Measurements from ENCODE around the gene RNF157. TPM values are rescaled to one million over a fixed set of nuclear protein-coding genes. Genes with fewer than 3 reads are reported as not detected.
A peak's percentile ranks its signal among the peaks of the same experiment; 100 is the strongest.

RNF157 gene
- total and polyA plus RNA-seq, 9 of the 15 experiments (the other 6 are each of a cell fraction or from before 2014, with no cell fraction given) = 8.1 to 31.7 (median 20.8) TPM

DNA sequence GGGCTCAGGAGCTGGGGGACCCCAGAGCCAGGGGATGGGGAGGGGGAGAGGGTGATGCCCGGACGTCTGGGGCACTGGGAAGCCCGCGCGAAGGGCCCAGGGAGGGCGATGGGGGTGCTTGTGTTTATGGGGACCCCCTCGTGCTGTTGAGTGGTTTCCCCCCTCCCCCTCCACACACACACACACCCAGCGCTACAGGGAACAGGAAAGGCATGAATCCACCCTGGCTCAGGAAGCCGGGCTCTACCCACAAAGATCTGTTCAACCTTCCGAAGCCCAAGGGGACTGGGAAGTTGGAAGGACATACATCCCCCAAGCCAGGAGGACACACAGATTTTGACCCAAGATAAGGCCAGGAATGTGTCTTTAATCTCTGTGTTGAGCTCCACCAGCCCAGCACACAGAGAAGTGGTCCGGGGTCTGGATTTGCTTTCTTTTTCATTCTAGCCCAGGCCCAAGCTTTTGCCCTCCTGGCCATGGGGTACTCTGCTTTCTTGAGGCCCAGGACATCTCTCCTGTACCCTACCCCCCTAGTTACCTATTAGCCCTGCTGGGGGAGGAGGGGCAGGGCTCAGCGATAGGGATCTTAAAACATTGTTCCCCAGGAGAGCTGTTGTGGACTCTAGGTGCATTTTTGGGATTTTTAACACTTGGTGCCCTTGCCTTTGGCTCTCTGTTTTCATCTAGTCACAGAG is 26.1 kb upstream of the RNF157 start (continued):
- TF ChIP-seq, protein P1, sequence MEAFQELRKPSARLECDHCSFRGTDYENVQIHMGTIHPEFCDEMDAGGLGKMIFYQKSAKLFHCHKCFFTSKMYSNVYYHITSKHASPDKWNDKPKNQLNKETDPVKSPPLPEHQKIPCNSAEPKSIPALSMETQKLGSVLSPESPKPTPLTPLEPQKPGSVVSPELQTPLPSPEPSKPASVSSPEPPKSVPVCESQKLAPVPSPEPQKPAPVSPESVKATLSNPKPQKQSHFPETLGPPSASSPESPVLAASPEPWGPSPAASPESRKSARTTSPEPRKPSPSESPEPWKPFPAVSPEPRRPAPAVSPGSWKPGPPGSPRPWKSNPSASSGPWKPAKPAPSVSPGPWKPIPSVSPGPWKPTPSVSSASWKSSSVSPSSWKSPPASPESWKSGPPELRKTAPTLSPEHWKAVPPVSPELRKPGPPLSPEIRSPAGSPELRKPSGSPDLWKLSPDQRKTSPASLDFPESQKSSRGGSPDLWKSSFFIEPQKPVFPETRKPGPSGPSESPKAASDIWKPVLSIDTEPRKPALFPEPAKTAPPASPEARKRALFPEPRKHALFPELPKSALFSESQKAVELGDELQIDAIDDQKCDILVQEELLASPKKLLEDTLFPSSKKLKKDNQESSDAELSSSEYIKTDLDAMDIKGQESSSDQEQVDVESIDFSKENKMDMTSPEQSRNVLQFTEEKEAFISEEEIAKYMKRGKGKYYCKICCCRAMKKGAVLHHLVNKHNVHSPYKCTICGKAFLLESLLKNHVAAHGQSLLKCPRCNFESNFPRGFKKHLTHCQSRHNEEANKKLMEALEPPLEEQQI (IDR thresholded peaks at IDR 0.05) = no peak
- TF ChIP-seq TEAD1 (CRISPR knock-in tag; IDR thresholded peaks at IDR 0.05) (peak; percentile 14 to 73; a peak in 2 of 4 replicates), GTF2F1 (IDR thresholded peaks at IDR 0.05; ENCODE audit: low read depth, low read length) (no peak), CBFB (CRISPR knock-in tag; IDR thresholded peaks at IDR 0.05) (no peak), SMAD1 (IDR thresholded peaks at IDR 0.05; ENCODE audit: low read depth, low read length, partially characterized antibody) (no peak), ZNF143 (CRISPR knock-in tag; IDR thresholded peaks at IDR 0.05) (peak; percentile 31; the same call in 1 of the 2 replicates), TRIM28 (IDR thresholded peaks at IDR 0.05) (no peak), ZNF584 (CRISPR knock-in tag; IDR thresholded peaks at IDR 0.05; ENCODE audit: low read depth) (no peak), HMG20A (CRISPR knock-in tag; conservative IDR thresholded peaks at IDR 0.05) (no peak), XRCC5 (IDR thresholded peaks at IDR 0.05; ENCODE audit: low read depth, low read length) (no peak), ATF7 (IDR thresholded peaks at IDR 0.05) (no peak), BRD9 (IDR thresholded peaks at IDR 0.05; ENCODE audit: low read depth, partially characterized antibody) (no peak), CEBPG (CRISPR knock-in tag; IDR thresholded peaks at IDR 0.05) (no peak), CEBPG (tag; conservative IDR thresholded peaks at IDR 0.05 in 1 of 2, IDR thresholded peaks at IDR 0.05 in 1 of 2) (no peak), ILF3 (IDR thresholded peaks at IDR 0.05; ENCODE audit: borderline replicate concordance) (no peak), CREBBP (IDR thresholded peaks at IDR 0.05; ENCODE audit: low read depth, low read length) (no peak), ZNF707 (CRISPR knock-in tag; conservative IDR thresholded peaks at IDR 0.05) (no peak), ZBTB8A (IDR thresholded peaks at IDR 0.05; ENCODE audit: partially characterized antibody) (no peak), DPF2 (IDR thresholded peaks at IDR 0.05) (peak; percentile 57), HNRNPL (IDR thresholded peaks at IDR 0.05; ENCODE audit: low read depth, low read length) (no peak), ZNF134 (CRISPR knock-in tag; conservative IDR thresholded peaks at IDR 0.05) (no peak), RBM39 (optimal IDR thresholded peaks at IDR 0.05; ENCODE audit: low read depth, low read length) (peak; percentile 81), KDM5B (IDR thresholded peaks at IDR 0.05; ENCODE audit: insufficient replicate concordance, low read depth, low read length) (no peak), CBX2 (IDR thresholded peaks at IDR 0.05; ENCODE audit: insufficient read depth, low read length, poor library complexity, severe bottlenecking) (no peak)
- TF ChIP-seq, protein P2, sequence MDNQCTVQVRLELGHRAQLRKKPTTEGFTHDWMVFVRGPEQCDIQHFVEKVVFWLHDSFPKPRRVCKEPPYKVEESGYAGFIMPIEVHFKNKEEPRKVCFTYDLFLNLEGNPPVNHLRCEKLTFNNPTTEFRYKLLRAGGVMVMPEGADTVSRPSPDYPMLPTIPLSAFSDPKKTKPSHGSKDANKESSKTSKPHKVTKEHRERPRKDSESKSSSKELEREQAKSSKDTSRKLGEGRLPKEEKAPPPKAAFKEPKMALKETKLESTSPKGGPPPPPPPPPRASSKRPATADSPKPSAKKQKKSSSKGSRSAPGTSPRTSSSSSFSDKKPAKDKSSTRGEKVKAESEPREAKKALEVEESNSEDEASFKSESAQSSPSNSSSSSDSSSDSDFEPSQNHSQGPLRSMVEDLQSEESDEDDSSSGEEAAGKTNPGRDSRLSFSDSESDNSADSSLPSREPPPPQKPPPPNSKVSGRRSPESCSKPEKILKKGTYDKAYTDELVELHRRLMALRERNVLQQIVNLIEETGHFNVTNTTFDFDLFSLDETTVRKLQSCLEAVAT (IDR thresholded peaks at IDR 0.05) = peak in 1 of 2 experiments; percentile 41; a peak in 1 of 4 replicates
- TF ChIP-seq, protein P3, sequence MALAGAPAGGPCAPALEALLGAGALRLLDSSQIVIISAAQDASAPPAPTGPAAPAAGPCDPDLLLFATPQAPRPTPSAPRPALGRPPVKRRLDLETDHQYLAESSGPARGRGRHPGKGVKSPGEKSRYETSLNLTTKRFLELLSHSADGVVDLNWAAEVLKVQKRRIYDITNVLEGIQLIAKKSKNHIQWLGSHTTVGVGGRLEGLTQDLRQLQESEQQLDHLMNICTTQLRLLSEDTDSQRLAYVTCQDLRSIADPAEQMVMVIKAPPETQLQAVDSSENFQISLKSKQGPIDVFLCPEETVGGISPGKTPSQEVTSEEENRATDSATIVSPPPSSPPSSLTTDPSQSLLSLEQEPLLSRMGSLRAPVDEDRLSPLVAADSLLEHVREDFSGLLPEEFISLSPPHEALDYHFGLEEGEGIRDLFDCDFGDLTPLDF (CRISPR knock-in tag; IDR thresholded peaks at IDR 0.05) = no peak
